Glutamatergic neuron (in vitro differentiated cells): Measurements from ENCODE around the gene IER2. TPM values are rescaled to one million over a fixed set of nuclear protein-coding genes. Genes with fewer than 3 reads are reported as not detected.

ENCODE experiments used
- DNase-seq: peaks from one replicate; pipeline ENCODE4 v3.0.0; 2022
- H3K27ac Mint-ChIP-seq: one replicate; pipeline ENCODE4 v1.8.0; 2020; ENCODE audit warnings: mild to moderate bottlenecking, mixed read lengths, inconsistent platforms; ENCODE audit not compliant: unreplicated experiment
- H3K27me3 Mint-ChIP-seq: one replicate; pipeline ENCODE4 v1.8.0; 2020; ENCODE audit warnings: mild to moderate bottlenecking, moderate library complexity, mixed read lengths, inconsistent platforms; ENCODE audit not compliant: unreplicated experiment
- H3K36me3 Mint-ChIP-seq: one replicate; pipeline ENCODE4 v1.8.0; 2020; ENCODE audit warnings: mild to moderate bottlenecking, mixed read lengths, inconsistent platforms; ENCODE audit not compliant: unreplicated experiment
- H3K4me1 Mint-ChIP-seq: one replicate; pipeline ENCODE4 v1.8.0; 2020; ENCODE audit warnings: mild to moderate bottlenecking, low read depth, mixed read lengths, inconsistent platforms; ENCODE audit not compliant: unreplicated experiment
- H3K4me3 Mint-ChIP-seq: one replicate; pipeline ENCODE4 v1.8.0; 2020; ENCODE audit warnings: mild to moderate bottlenecking, mixed read lengths, inconsistent platforms; ENCODE audit not compliant: unreplicated experiment
- H3K9me3 Mint-ChIP-seq: one replicate; pipeline ENCODE4 v1.8.0; 2020; ENCODE audit warnings: mild to moderate bottlenecking, moderate library complexity, mixed read lengths, inconsistent platforms; ENCODE audit not compliant: unreplicated experiment
- total RNA-seq: library from RNA; stranded (reverse); fragmentation: NEBNext Ultra II Directional; extraction: Animal tissue kit (Norgen Biotek cat#: 25700); gene quantifications from one replicate; pipeline ENCODE4 v1.2.1, GENCODE V29; 2021; ENCODE audit not compliant: unreplicated experiment
- TF ChIP-seq, protein P1 (sequence below): fragments of 200-600 bp; sonication (generic); IDR thresholded peaks from one replicate; pipeline ENCODE4 v1.5.0; 2021; ENCODE audit not compliant: partially characterized antibody, unreplicated experiment

The IER2 gene
- total RNA-seq, 1 donor from 2014 or later: 109 TPM

DNA sequence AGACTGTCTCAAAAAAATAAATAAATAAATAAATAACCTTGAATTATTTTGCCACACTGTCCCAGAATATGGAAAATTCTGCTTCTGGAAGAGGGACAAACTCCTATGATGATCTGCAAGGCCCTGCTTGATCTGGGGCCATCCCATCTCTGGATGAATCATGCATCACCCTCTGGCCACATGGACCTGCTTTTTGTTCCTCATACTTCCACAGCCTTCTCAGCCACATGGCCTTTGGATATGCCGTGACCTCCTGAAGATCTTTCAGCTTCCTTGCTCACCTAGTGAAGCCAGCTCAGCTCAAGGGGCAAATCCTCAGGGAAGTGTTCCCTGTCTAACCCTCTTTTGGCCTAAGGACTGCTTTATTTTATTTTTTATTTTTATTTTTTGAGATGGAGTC, 10.3 kb downstream of the IER2 start:
- DNase-seq: no peak
- H3K4me1 Mint-ChIP-seq: peaks cover 16% of the 10 kb centered on the region
- H3K4me3 Mint-ChIP-seq: no peak overlapping the region
- H3K27ac Mint-ChIP-seq: no peak overlapping the region
- H3K9me3 Mint-ChIP-seq: peaks cover 16% of the 10 kb centered on the region
- H3K36me3 Mint-ChIP-seq: no peaks in the 10 kb centered on the region
- H3K27me3 Mint-ChIP-seq: peaks cover 15% of the 10 kb centered on the region
- TF ChIP-seq, protein P1, sequence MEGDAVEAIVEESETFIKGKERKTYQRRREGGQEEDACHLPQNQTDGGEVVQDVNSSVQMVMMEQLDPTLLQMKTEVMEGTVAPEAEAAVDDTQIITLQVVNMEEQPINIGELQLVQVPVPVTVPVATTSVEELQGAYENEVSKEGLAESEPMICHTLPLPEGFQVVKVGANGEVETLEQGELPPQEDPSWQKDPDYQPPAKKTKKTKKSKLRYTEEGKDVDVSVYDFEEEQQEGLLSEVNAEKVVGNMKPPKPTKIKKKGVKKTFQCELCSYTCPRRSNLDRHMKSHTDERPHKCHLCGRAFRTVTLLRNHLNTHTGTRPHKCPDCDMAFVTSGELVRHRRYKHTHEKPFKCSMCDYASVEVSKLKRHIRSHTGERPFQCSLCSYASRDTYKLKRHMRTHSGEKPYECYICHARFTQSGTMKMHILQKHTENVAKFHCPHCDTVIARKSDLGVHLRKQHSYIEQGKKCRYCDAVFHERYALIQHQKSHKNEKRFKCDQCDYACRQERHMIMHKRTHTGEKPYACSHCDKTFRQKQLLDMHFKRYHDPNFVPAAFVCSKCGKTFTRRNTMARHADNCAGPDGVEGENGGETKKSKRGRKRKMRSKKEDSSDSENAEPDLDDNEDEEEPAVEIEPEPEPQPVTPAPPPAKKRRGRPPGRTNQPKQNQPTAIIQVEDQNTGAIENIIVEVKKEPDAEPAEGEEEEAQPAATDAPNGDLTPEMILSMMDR: no peak

DNA sequence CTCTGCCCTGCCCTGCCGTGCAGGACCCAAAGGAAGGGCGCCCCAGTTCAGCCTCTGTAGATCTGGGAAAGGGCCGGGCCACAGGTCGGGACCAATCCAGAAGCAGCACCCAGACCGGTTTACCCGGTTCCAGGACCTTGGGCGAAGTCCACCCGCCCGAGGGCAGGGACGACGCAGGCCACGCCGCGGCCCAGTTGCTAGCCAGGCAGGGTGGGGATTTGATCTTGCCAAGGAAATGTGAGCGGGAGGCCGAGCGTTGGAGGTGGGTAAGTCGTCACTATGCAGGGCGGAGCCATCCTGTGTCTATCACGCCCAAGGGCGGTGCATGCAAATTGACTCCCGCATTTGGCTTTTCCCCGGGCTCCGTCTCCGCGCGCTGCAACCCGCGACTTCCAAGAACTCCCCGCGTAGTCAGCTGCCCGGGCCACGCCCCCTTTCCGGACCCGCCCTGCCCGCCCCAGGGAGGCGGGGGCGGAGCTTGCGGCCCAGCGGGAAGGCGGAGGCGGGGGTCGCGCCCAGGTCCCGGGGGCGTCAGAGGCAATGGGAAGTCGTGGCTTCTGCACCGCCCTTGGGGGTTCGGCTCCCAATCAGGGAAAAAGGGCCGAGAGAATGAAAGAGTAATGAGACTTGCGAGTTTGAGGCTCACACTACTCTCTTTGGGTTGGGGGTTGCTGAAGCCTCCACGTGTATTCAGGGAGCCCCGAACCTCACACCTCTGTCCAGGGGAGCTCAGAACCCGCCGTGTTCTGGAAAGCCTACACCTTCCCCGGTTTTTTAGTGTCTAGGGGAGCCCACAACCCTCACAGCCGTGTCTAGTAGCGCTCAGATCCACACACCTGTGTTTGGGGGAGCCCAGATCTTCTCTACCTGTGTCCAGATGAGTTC, 12.8 kb downstream of the IER2 start:
- Mint-ChIP-seq H3K4me1 (peaks cover 20% of the 10 kb centered on the region), H3K9me3 (peaks cover 10% of the 10 kb centered on the region), H3K27me3 (peaks cover 9% of the 10 kb centered on the region), H3K27ac (peak overlapping the region; percentile 98), H3K4me3 (peak overlapping the region; percentile 85), H3K36me3 (no peaks in the 10 kb centered on the region)
- peak; percentile 94 for DNase-seq
- TF ChIP-seq, protein P1: no peak

DNA sequence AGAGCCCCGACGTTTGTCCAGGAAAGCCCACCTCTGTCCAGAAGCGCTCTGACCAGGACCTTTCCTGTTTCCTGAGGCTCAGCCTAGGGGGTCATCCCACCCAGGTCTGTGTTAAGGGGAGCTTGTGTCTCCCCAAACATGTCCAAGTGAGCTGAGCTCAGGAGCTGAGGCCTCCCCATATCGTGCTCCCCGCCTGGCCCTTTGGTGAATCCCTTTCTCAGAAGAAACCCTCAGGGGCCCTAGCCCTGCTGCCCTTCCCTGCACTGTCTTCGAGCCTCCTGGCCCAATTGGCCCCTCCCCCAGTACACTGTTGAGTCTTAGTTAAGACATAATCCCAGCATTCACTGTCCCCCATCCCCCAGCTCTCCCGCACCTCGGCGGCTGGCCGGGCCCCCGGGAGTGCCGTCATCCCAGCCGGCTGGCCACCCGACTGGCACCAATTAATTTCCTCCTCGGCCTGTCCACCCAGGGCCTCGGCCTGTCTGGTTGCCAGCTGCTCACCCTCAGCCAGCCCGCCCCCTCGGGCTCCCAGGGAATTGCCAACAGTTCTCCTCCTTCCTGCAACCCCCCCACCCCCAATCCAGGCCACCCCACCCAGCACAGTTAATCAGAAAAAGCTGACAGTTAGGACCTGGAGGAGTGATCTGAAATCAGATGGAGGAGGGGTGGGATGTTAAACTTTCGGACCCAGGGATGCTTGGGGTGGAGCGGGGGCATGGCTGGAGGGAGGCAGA, 13.6 kb downstream of the IER2 start:
- no peaks in the 10 kb centered on the region for H3K36me3 Mint-ChIP-seq
- H3K9me3 Mint-ChIP-seq: peaks cover 10% of the 10 kb centered on the region

DNA sequence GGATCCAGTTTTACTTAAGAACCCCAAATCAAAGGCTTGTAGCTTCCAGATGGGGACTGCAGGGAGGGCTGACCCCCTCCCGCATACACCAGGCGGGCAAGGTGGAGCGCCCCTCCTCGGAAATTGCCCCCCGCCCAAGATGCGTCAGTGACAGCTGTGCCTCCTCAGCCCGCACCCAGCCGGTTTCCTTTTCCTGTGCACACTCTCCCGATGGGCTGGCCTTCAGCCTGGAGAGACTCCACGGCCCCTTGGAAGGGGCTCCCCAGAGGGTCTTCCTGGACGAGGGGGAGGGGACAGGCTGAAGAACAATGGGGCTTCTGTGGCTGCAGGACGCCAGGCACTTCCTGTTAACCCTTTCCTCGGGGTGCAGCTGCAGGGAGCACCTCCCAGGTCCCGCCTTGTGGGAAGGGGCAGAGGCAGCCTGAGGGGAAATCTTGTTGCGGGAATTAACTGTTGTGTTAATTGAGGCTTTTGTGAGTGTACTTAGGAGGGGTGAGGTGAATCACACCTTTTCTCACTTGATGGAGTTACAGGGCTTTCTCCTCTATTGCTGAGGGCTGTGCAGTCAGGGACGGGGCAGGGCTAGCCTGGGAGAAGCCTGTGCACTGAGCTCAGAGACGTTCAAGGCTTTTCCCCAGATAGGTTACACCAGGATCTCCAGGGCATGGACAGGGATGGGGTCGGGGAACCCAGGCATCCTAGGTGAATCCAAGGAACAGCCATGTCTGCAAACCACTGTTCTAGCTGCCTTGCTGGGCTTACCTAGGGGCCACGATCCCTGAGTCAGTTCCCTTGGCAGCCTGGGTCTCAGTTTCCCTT, 14.3 kb downstream of the IER2 start:
- H3K4me1 Mint-ChIP-seq: peaks cover 20% of the 10 kb centered on the region
- peaks cover 9% of the 10 kb centered on the region for H3K27me3 Mint-ChIP-seq
- H3K9me3 Mint-ChIP-seq: peaks cover 10% of the 10 kb centered on the region
- TF ChIP-seq, protein P1: no peak
- no peaks in the 10 kb centered on the region for H3K36me3 Mint-ChIP-seq
- DNase-seq: peak; percentile 88
- peak overlapping the region; percentile 98 for H3K27ac Mint-ChIP-seq
- peak overlapping the region; percentile 82 for H3K4me3 Mint-ChIP-seq

More for the DNA sequence above, 13.6 kb downstream of the IER2 start:
- H3K4me3 Mint-ChIP-seq: peak overlapping the region; percentile 85
- TF ChIP-seq, protein P1: no peak
- H3K4me1 Mint-ChIP-seq: peaks cover 20% of the 10 kb centered on the region
- H3K27me3 Mint-ChIP-seq: peaks cover 9% of the 10 kb centered on the region
- peak; percentile 95 for DNase-seq
- H3K27ac Mint-ChIP-seq: peak overlapping the region; percentile 98
